ENCODE data around the gene TMEM92.

The TMEM92 gene

DNA sequence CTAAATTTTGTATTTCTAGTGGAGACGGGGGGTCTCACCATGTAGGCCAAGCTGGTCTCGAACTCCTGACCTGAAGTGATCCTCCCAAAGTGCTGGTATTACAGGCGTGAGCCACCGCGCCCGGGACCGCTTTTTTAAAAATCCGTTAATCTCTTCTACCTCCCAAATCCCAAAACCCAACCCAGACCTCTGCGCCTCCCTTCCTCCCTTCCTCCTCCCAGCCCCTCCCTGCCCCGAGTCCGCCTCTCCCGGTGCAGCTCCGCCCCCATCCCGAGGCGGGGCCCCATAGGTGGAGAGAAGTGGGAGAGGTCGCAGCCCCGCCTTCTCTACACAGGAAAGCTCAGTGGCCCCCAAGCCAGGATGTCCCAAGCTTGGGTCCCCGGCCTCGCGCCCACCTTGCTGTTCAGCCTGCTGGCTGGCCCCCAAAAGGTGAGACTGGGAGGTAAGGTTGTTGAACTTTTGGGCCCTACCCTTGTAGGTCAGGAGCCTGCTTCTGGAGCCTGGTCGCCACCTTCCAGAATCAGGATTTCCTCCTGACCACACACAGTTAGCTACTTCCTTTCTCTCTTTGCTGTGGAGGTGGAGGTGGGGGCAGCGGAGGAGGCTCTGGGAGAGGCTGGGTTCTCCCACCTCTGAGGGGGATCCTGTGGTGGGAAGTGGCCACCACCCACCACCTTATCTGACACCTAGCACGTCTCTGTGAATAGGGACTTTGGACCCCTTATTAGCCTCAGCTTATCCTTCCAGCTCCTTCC is at the start of gene TMEM92:
Gene TMEM92, plus strand, starts transcription at position 325 of the 755 bp plus-strand sequence. Its CDS starts 36 bp downstream, at position 361.
- DNase-seq = no peak

DNA sequence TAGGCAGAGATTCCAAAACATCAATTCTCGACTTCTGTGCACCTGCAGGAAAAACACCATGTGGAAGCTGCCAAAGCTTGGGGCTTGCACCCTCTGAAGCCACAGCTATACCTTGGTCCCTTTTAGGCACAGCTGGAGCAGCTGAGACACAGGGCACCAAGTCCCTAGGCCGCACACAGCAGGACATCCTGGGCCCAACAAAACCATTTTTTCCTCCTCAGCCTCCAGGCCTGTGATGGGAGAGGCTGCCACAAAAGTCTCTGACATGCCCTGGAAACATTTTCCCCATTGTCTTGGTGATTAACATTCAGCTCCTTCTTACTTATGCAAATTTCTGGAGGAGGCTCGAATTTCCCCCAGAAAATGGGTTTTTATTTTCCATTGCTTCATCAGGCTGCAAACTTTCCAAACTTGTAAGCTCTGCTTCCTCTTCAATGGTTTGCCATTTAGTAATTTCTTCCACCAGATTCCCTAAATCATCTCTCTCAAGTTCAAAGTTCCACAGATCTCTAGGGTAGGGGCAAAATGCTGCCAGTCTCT is 48.5 kb upstream of the TMEM92 start:
- no peak for DNase-seq

DNA sequence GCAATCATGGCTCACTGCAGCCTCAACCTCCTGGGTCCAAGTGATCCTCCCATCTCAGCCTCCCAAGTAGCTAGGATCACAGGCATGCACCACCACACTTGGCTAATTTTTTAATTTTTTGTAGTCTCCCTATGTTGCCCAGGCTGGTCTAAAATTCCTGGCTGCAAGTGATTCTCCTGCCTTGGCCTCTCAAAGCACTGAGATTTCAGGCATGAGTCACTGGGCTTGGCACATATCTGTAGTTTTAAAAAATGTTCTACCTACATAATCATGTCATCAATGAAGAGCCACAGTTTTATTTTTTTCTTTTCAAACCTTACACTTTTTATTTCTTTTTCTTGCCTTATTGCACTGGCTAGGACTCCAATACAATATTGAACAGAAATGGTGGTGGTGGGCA is 39.7 kb upstream of the TMEM92 start:
- DNase-seq = no peak

DNA sequence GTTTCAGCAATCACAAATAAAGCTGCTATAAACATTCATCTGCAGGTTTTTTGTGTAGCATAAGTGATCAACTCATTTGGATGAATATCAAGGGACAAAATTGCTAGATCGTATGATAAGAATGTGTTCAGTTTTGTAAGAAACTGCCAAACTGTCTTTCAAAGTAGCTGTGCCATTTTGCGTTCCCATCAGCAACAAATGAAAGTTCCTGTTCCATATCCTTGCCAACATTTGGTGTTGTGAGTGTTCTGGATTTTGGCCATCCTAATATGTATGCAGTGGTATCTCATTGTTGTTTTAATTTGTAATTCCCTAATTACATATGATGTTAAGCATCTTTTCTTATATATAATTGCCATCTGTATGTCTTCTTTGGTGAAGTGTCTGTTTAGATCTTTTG is 36.4 kb upstream of the TMEM92 start:
- DNase-seq = no peak

DNA sequence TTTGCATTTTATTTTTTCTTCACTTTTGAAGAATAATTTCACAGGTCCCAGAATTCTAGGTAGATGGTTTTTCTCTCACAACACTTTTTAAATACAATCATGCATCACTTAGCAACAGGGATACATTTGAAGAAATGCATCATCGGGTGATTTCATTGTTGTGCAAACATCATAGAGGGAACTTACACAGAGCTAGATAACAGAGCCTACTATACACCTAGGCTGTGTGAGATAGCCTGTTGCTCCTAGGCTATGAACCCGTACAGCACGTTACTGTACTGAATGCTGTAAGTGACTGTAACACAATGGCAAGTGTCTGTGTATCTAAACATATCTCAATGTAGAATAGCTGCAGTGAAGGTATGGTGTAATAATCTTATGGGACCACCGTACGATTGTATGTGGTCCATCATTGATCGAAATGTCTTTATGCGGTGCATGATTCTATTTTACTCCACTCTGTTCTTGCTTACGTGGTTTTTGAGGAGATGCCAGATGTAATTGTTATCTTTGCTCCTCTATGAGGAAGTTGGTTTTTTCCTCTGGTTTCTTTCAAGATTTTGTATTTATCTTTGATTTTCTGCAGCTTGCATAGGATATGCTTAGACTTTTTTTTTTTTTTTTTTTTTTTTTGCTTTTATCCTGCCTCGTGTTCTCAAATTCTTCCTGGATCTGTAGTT is 35.5 kb upstream of the TMEM92 start:
- no peak for DNase-seq

DNA sequence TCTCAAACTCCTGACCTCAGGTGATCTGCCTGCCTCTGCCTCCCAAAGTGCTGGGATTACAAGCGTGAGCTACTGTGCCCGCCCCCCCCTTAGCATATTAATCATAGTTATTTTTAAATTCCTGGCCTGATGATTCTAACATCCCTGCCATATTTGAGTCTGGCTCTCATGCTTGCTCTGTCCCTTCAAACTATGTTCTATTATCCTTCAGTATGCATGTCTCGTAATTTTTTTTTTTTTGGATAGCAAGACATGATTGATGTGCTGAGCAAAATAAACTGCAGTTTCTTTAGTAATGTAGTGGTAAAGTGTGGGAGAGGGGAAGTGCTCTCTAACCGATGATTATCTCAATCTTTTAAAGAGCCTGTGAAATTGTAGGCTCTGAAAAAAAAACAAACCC is 34.3 kb upstream of the TMEM92 start:
- DNase-seq = no peak

DNA sequence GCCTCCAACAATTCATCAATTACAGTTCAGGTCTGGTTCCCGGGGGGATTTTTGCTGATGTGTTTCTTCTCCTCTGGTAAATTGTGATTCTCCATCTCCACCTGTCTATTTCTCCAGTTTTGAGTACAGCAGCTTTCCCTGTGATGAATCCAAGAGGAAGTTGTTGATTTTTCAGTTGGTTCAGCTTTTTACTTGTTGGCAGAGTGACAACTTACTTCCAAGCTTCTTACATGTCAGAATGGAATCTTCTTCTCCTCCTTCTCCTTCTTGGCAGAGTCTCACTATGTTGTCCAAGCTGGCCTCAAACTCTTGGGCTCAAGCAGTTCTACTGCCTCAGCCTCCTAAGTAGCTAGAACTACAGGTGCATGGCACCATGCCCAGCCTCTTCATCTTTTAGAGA is 33.4 kb upstream of the TMEM92 start:
- DNase-seq = no peak

DNA sequence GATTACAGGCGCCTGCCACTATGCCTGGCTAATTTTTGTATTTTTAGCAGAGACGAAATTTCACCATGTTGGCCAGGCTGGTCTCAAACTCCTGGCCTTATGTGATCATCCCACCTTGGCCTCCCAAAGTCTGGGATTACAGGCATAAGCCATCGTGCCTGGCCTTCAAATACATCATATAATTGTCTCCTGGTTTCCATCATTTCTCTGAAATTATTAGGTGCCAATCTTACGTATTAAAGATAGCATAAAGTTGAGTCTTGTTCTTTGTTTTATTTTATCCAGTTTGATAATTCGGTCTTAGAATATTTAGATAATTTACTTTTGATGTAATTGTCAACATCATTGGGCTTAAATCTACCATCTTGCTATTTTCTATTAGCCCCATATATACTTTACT is 32.8 kb upstream of the TMEM92 start:
- no peak for DNase-seq

DNA sequence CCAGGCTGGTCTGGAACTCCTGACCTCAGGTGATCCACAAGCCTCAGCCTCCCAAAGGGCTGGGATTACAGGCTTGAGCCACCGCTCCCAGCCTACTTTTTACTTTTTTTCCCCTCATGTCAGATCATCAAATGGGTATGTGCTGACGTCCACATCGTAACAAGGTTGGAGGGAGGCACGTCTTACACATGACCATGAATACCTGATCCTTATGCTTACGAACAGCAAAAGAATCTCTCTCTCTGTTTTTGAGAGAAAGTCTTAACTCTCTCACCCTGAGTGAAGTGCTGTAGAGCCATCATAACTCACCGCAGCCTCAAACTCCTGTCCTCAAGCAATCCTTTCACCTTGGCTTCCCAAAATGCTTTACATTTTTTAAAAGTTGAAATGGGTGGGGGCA is 29.5 kb upstream of the TMEM92 start:
- no peak for DNase-seq

DNA sequence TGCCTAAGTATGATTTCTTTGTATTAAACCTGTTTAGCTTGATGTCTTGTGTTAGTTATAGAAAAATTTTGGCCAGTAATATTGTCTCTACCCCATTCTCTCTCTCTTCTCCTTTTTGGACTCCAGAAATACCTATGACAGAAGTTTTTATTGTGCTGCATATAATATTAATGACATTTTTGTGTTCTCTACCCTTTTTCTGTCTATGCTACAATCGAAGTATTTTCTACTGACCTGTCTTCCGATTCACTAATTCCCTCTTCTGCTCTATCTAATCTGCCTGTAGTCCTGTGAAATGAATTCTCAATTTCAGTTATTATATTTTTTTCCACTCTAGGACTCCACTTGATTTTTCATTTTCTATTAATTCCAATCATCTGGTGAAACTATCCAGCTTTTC is 26.0 kb upstream of the TMEM92 start:
- no peak for DNase-seq

DNA sequence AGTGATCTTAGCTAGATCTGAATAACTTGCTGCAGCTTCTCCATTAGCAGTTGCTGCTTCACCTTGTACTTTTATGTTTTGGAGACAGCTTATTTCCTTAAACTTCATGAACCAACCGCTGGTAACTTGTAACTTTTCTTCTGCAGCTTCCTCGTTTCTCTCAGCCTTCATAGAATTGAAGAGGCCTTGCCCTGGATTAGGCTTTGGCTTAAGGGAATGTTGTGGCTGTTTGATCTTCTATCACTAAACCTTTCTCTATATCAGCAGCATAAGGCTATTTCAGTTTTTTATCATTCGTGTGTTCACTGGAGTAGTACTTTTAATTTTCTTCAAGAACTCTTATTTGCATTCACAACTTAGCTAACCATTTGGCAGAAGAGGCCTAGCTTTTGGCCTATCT is 21.5 kb upstream of the TMEM92 start:
- no peak for DNase-seq

DNA sequence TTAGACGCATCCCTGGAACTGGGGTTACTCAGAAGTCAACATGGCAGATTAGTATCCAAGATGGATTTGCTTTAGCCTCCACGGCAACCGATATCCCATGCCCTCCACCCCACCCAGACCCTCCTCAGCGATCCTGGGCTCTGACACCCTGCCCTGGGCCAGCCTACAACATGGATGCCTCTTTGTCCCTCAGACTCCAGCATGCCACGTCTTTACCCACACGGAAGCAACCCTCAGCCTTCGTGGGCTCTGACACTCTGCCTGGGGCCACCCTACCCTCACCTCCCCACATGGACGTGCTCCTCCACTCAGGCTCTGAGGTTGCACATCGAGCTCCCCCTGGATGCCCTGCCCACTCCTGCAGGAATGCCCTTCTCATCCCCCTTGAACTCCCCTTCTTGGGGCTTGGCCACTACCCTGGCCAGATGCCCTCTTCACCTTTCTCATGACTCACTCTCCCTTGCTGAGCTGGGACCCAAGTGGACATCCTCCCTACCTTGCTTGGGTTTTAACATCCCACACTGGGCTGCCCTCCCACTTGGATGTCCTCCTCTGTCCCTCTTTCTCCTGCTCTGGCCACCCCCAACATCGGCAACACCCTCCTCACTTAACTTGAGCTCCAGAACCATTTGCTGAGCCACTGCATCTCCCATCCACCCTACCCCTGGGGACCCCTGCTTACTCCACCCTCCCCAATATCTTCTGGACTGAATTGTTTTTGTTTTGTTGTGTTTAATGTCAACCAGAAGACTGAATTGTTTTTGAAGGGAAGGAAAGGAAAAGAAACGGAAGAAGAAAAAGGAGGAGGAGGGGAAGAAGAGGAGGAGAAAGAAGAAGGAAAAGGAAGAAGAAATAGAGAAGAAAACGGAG is 18.3 kb upstream of the TMEM92 start:
- no peak for DNase-seq

DNA sequence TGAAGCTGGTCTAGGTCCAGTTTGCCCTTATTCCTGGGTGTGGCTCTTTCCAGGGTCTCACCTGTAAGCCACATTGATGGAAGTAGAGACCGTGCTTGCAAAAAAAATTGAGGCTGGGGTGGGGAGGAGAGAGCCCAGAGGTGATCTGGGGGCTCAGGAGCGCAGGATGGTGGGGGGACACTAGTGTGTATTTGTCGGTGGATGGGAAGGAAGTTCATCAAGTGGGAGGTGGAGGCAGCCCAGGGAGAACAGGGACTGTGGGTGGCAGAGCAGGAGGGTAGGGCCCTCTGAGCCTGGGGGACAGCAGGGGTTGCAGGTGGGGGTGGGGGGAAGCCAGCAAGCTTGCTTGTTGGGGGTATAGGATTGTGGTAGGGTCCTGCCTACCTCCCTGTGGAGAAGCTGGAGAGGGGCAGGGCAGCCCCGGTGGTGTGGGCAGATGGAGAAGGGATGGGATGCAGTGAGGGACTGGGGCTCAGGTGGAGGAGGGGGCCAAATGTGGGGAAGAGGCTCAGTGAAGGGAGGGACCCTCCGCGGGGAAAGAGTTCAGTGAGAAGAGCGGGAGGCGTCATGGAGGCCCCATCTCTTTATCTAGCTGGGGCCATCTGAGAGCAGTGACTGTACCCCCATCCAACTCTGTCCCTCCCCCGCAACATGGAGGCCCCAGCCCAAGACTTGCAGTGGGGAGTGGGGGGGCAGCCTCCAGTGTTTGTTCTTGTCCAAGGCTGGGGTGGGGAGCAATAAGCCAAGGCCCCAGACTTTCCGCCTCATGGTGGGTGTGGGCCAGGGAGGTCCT is 17.2 kb upstream of the TMEM92 start:
- DNase-seq = no peak

DNA sequence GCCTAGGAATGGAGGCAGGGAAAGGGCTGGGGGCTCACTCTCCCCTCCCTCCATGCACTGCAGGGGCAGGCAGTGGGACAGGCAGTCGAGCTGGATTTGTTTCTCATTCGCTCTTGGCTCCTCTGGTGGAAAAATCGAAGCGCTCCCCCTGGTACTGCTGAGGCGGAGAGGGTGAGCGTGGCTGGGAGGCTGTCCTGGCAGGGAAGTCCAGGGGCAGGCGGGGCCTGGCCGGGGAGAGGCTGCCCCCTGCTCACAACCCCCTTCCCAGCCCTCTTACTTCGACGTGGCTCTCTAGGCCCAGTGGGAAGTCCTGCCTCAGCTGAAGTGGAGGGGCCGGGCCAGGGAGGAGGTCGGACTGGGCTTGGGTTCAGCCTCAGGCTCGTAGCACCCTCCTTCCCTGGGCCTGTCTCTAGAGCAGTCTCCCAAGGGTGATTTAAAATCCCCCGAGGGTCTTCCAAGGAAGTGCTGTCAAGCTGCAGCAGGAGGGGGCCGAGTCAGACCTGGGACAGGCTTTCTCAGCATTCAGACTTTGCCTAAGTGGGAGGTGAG is 16.5 kb upstream of the TMEM92 start:
- DNase-seq = no peak

DNA sequence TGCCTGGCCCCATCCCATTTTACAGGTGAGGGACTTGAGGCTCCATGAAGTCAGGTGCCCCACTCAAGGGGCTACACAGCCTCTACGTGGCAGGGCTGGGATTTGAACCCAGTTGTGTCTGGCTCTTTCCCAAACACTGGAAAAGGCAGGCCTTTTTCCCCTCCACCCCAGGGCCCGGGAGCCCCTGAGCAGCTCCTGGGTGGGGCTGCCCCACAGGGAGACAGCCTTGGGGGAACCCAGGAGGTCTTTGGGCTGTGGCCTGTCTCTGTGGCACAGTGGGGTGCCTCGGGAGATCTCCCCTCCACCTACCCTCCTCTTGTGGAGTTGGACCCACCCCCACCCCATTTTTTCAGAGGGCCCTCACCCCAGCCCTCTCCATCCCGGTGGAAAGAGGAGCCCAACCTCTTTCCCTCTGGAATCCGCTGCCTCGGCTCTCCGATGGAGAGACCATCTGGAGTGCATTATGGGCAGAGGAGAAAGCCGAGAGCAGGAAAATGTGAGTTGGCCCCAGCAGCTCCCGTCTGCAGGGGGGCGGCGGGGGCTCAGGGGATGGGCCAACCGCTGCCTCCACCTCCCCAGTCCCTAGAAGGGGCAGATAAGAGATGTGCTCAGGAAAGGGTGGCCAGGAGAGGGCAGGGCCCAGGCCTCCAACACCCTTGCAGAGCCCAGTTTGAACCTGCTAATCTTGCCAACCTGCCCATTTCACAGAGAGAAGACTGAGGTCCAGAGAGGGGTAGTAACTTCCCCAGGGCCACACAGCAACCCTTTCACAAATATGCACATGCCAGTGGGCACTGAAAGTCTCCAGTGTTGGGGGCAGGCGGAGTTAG is 15.4 kb upstream of the TMEM92 start:
- DNase-seq = no peak

DNA sequence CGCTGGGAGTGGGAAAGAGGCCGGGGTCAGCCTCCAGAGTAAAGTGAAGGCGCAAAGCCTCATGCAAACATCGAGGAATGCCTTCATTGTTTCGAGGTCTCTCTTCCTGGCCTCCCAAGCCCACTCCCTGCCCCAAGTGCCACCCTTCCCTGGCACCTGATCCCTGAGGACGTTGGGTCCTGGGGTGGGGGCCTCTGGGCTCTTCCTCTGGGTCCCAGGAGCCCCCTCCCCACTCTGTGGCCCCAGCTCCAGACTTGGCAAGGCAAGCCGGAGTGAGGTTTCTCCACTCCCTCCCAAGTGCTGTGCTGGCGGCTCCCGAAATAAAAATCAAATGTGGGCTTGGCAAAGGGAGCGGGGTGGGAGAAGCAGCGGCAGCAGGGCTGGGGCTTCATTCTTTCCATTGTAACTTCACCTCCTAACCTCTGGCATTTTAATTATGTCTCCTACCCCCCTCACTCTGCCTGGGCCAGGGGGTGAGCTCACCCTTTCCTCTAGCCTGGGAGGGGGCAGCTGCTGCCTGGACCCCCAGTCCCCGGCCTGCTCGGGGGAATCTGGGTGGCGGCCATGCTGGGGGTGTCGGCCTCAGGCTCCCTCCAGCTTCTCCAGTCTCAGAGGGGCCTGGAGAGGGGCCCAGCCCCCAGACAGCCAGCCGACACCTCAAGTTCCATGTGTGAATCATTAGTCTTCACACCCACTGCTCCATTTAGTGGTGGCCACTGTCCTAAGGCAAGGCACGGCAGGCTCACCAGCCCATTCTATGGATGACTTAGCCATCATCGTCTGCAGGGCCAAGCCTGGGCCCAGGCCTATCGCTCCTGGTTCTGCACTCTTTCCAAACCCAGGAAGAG is 14.6 kb upstream of the TMEM92 start:
- no peak for DNase-seq

DNA sequence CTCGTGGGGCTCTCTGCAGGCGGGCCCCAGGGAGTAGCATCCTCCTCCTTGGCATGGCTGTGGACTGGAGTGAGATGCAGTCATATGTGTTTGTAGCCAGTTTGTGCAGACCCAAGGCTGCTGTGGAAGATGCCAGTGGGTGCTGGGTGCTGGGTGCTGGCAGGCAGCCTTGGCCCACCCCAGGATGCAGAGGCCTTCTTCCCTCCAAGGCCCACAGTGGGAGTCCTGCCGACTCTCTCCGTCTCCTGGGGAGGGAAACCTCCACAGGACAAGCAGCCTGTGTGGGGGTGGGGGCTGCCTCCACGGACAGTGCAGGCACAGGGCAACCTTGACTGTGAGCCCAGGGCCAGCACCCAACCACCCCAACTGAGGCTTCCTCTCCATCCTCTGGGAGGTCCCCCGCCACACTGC is 13.8 kb upstream of the TMEM92 start:
- DNase-seq = no peak

DNA sequence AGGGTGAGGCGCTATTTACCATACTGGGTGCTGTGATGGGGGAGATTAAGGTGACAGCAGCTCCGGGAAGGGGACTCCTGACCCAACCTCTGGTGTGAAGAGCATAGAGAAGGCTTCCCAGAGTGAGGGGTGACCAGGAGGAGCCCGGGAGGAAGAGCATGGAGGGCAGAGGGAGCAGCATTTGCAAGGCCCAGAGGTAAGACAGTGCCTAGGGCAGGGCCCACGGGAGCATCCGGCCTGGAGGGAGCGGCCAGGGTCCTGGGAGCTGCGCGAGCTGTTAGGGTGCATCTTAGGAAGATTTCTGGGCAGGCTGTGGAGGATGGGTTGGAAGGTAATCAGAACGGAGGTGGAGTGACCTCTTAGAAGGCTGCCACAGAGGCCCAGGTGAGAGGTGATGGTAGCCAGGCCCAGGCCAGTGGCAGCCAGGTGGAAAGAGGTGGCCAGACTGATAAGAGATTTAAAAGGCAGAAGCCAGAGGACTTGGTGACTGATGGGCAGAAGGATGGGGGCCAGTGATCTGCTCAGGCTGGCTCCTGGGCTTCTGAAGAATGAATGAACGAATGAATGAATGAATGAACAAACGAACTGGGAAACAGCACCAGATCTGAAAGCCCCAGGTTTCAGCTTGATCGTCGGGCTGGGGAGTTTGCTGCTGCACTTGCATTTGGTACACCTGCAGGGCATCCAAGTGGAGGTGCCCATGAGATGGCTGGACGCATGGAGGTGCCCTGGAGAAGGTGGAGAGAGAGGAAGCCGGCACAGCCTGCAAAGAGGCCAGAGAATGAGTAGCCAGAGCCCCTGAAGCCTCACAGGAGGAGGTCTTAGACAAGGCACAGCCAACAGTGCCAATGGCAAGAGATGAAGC is 13.0 kb upstream of the TMEM92 start:
- no peak for DNase-seq

Data from activated CD4-positive, alpha-beta T cell treated with anti-CD3 and anti-CD28 coated beads, Interleukin-10, Interleukin-2, amounts not matched to agents 100 ng/mL and 50 ng/mL, durations not matched to agents 16 hours and 8 hours (primary cell).